Choroid plexus epithelial cell (primary cell): Measurements from ENCODE around the gene LRFN4.
A peak's percentile ranks its signal among the peaks of the same experiment; 100 is the strongest.

Experiments used
- DNase-seq: peaks from one replicate; pipeline ENCODE4 v3.0.0-alpha.2; 2010; ENCODE audit warnings: low read depth
- H3K4me3 ChIP-seq: 2 replicates; pipeline ENCODE4 v1.5.1; 2011; ENCODE audit warnings: low read depth, mild to moderate bottlenecking, control low read depth, low read length, moderate library complexity
- CTCF ChIP-seq: conservative IDR thresholded peaks from 2 replicates; pipeline ENCODE4 v1.5.1; 2011; ENCODE audit warnings: low read depth, mild to moderate bottlenecking, control low read depth, inconsistent platforms, low read length, moderate library complexity

Gene LRFN4

GRCh38 chr11:66877588-66878385 lies 20.9 kb downstream of the LRFN4 start:
- TF ChIP-seq CTCF: no peak
- H3K4me3 ChIP-seq: no peak overlapping the region
- peak; percentile 78 for DNase-seq

DNA sequence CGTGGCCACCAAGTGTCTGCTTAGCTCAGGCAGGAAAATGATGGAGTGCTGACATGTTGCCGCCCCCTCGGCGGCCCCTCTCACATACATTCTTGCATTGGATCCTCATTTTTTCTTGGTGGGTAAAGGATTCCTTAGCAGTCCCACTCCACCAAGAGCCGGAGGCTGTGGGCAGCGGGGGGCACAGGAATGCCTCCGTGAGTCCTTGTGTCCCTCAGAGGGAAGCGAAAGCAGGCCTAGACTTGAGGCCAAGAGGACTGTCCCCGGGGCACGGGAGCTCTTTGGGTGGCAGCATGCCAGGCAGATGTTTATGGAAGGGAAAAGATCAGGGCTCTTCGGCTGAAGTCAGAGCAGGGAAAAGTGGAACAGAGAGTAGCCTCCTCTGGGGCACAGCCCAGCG lies 21.6 kb downstream of the LRFN4 start:
- TF ChIP-seq CTCF: no peak
- H3K4me3 ChIP-seq: no peak overlapping the region
- DNase-seq: no peak

DNA sequence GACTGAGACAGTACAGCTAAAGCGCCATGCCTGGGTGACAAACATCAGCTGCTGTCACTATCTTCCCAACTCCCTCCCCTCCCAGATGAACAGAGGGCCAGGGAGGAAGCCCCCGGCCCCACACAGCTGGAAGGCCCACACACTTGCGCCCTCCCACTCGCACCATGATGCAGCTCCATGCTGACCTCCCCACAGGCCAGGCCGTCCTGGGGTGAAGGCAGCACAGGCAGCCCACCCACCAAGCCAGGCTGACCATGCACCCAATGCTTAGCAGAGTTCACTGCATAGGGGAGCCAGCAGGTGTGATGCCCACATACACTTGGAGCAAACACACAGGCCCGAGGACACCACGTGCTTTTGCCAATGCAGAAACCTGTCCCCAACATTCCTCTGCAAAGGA lies 22.1 kb downstream of the LRFN4 start:
- no peak for TF ChIP-seq CTCF
- DNase-seq: no peak

DNA sequence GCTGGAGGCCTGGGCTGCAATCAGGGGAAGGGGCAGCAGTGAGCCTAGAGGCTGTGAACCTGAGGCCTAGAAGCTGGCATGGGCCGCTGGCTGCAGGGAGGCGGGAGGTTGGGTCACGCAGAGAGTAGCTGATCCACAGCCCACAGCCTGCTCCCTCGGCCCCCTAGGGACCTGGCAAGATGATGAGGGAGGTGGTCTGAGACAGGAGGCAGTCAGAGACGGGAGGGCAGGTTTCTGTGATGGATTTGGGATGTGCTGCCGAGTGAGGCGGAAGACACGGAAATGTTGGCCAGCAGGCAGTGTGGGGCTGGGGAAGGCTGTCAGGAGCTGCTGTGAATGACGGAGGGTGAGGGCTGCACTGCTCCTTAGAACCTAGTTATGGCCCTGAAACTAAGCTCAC lies 22.7 kb downstream of the LRFN4 start:
- TF ChIP-seq CTCF: no peak
- DNase-seq: no peak
- H3K4me3 ChIP-seq: no peak overlapping the region

More for the DNA sequence above, 22.1 kb downstream of the LRFN4 start:
- H3K4me3 ChIP-seq: no peak overlapping the region

- DNase-seq: no peak
- TF ChIP-seq CTCF: no peak
- H3K4me3 ChIP-seq: no peak overlapping the region
Observed at GRCh38 chr11:66879999-66880398, 23.1 kb downstream of the LRFN4 start.

- H3K4me3 ChIP-seq: no peak overlapping the region
- TF ChIP-seq CTCF: no peak
- peak; percentile 59 for DNase-seq
Observed at GRCh38 chr11:66880496-66881450, 23.9 kb downstream of the LRFN4 start.

GRCh38 chr11:66881451-66881835 lies 24.6 kb downstream of the LRFN4 start:
- H3K4me3 ChIP-seq: no peak overlapping the region
- TF ChIP-seq CTCF: no peak
- no peak for DNase-seq
